D721Med (cell line): ENCODE data around the gene GLE1.

Experiments
- DNase-seq: peaks from one replicate; pipeline ENCODE4 v3.0.0; 2011; ENCODE audit warnings: low spot score; ENCODE audit not compliant: insufficient read length
- FAIRE-seq: peaks from 2 replicates; lab custom pipeline; 2011; peaks lifted over from hg19 to GRCh38; lab: Jason Lieb, UNC
- TF ChIP-seq, protein P1 (sequence below): IDR thresholded peaks from 2 replicates; pipeline ENCODE4 v1.5.1; 2012; ENCODE audit warnings: mild to moderate bottlenecking, control low read depth; ENCODE audit not compliant: insufficient read depth; ENCODE audit errors: missing control alignments

Gene GLE1

DNA sequence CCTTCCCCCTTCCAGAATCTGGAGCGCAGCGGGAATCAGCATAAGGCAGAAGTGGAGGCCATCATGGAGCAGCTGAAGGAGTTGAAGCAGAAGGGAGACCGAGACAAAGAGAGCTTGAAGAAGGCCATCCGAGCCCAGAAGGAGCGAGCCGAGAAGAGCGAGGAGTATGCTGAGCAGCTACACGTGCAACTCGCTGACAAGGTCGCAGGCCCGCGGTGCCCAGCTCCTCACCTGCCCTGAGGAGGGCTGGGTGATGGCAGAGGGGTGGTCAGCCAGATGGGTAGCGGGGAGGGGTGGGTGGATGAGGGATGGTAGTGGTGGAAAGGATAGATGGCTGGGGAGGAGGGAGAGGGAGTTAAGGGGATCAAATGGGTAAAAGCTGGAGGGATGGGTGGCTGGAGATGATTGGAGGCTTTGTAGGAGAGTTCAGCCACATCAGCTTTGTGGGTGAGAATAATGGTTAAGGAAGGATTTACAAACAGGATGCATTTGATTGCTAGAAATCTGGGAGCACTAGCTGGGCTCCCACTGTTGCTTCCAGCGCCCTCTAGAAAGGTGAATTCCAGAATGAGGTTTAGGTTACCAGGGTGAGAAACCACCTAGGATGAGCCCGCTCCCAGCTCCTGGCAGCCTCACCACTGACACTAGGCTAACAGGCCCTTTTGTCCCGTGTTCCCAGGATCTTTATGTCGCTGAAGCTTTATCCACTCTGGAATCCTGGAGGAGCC lies 19.7 kb upstream of the GLE1 start:
- DNase-seq (no peak), FAIRE-seq (no peak)
- TF ChIP-seq, protein P1, sequence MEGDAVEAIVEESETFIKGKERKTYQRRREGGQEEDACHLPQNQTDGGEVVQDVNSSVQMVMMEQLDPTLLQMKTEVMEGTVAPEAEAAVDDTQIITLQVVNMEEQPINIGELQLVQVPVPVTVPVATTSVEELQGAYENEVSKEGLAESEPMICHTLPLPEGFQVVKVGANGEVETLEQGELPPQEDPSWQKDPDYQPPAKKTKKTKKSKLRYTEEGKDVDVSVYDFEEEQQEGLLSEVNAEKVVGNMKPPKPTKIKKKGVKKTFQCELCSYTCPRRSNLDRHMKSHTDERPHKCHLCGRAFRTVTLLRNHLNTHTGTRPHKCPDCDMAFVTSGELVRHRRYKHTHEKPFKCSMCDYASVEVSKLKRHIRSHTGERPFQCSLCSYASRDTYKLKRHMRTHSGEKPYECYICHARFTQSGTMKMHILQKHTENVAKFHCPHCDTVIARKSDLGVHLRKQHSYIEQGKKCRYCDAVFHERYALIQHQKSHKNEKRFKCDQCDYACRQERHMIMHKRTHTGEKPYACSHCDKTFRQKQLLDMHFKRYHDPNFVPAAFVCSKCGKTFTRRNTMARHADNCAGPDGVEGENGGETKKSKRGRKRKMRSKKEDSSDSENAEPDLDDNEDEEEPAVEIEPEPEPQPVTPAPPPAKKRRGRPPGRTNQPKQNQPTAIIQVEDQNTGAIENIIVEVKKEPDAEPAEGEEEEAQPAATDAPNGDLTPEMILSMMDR, result no peak

DNA sequence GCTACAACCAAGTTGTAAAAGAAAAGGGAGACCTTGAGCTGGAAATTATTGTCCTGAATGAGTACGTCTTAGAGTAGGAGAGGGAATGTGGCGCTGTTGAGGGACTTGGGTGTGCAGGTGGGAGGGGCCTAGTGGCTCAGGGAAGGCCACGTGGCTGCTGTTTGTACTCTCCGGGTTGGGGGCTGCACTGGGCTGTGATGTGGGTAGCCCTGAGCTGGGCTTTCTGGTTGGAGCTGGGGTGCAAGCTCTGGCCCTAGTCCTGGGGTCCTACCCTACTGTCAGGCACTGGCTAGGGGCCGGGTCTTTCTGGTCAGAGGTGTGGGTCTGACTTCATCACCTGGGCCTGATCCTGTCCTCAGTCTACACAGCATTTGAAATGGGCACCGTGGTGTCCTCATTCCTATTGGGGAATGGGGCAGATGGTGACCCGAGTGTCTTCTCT lies 19.1 kb upstream of the GLE1 start:
- TF ChIP-seq, protein P1, result no peak

DNA sequence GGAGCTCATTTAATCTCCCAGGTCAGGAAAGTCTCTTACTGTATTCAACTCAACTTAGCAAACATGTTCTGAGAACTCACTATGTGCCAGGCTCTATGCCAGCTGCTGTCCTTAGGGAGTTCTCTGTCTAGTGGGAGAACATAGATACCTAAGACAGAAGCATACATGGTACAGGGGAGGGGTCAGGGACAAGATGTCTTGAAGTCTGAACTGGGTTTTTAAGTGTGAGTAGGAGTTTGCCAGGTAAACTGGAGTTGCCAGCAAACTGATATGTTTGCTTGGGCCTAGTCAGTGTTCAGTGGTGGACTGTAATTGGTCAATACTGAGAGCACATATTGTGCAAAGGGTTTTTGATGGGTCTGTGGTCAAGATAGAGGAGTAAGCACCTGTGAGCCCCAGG lies 18.3 kb upstream of the GLE1 start:
- FAIRE-seq (no peak), DNase-seq (no peak)
- TF ChIP-seq, protein P1, result no peak

More for the DNA sequence above, 19.1 kb upstream of the GLE1 start:
- DNase-seq (no peak), FAIRE-seq (no peak)

DNA sequence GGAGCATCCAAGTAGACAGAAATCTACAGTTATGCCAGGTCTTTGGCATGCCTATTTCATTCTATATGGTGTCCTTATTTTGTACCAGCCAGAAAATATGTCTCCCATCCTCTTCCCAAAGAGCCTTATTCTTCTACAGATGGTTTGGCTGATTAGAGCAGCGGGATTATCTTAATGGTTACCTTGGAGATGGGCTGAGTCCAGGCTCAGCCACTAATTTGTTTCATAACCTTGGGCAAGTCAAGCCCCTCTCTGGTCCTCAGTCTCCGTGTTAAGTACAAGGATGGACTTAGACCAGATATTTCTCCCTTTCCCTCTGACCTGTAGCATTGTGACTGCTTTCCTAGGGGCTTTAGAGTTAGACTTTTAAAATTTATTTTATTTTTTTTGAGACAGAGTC lies 11.1 kb upstream of the GLE1 start:
- peak; percentile 67 for DNase-seq
- peak; percentile 81 for FAIRE-seq
- TF ChIP-seq, protein P1, result no peak

DNA sequence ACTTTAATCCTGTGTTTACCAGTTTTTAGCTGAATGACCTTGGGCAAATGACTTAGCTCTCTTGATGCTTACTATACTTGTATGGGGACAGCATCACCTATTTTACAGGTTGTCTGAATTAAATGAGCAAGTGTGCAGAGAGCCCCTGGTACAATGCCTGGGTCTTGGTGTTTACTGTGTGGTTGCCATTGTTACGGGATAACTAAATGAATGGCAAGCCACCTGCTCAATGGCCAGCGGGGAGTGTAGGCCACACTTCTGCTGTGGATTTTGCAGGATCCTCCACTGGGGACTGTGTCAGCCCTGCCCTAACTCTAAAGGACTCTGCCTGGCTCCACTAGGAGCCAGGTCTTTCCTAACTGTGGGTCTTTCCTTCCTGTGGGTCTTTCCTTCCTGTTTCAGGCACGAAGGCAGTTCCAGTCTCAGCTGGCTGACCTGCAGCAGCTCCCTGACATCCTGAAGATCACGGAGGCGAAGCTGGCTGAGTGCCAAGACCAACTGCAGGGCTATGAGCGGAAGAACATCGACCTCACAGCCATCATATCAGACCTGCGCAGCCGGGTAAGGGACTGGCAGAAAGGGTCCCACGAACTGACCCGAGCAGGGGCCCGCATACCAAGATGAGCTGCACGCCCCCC lies 10.3 kb upstream of the GLE1 start:
- FAIRE-seq (no peak), DNase-seq (no peak)
- TF ChIP-seq, protein P1, result no peak

DNA sequence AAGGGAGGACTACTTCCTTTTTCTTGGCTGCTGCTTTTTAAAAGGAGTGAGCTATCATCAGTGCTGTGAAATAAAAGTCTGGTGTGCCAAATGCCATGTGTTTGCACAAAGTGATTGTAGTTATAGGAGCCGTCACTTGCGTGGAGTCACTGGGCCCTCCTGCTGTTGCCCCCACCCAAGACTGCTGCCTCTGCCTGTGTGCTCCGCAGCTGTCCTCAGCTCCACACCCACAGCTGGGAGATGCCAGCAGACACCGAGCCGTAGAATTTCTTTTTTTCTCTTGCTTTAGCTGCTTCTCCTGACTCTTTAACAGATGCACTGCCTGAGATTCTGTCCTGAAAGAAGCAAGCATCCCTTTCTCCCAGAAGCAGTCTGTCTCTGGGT lies 9.8 kb upstream of the GLE1 start:
- TF ChIP-seq, protein P1, result no peak
- no peak for FAIRE-seq
- DNase-seq, result no peak

DNA sequence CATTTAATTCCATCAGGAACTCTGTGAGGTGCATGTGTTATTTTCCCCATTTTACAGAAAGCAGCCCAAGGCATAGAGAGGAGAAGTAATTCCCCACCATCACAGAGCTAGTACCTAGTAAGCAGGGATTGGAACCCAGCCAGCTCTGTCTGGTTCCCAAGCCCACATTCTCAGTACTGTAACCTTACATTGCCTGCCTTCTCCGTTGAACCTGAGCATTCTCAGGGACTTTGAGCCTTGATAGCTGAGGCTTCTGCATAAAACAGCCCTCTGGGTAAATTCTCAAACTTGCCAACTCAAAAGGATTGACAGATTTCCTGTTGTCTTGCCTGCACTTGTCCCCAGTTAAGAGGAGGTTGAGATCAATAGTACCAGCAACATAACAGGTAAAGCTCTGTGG lies 9.2 kb upstream of the GLE1 start:
- FAIRE-seq, result no peak
- TF ChIP-seq, protein P1, result no peak
- no peak for DNase-seq
